Neural cell (in vitro differentiated cells): ENCODE data around the gene ARMH3. TPM values are rescaled to one million over a fixed set of nuclear protein-coding genes. Genes with fewer than 3 reads are reported as not detected.

Source experiments
- polyA plus RNA-seq: library from polyadenylated mRNA; depleted of rRNA; stranded (reverse); fragments of >200 nt; gene quantifications from 2 replicates; pipeline ENCODE4 v1.2.3, GENCODE V29; 2014
- small RNA-seq, 3 experiments: library from RNA; depleted of rRNA; stranded (forward); fragments of <200 nt; gene quantifications; one replicate each; pipeline ENCODE3, GENCODE V24; 2012

ARMH3 gene
- polyA plus RNA-seq, 1 donor from 2014 or later: 13.4 TPM

Small RNAs within 50 kb of the gene (small RNA-seq; reads per million reads assigned to genes)
- gene AL500527.1 (0 reads per million in 3 experiments), gene AL500527.2 (0 reads per million in 3 experiments), gene RF00017 (0 reads per million in 3 experiments), gene RF00019 (0 to 1.2 (median 0) reads per million in 3 experiments)

Other genes with a start within 250 kb of the ARMH3 start
- gene OGA, start 237.7 kb downstream of the ARMH3 start, polyA plus RNA-seq: 318 and 357 TPM in 2 replicates
- 8.9 and 10.0 TPM in 2 replicates for gene KCNIP2, start 212.4 kb downstream of the ARMH3 start, polyA plus RNA-seq
- 9.0 and 9.6 TPM in 2 replicates for gene HPS6, start 9.2 kb upstream of the ARMH3 start, polyA plus RNA-seq
- gene LDB1, start 64.2 kb upstream of the ARMH3 start, polyA plus RNA-seq: 107 and 112 TPM in 2 replicates
- gene PPRC1, start 76.9 kb upstream of the ARMH3 start, polyA plus RNA-seq: 3.8 and 6.0 TPM in 2 replicates
- 33.4 and 36.0 TPM in 2 replicates for gene NOLC1, start 96.2 kb upstream of the ARMH3 start, polyA plus RNA-seq
- not detected in 2 replicates for gene ELOVL3, start 170.1 kb upstream of the ARMH3 start, polyA plus RNA-seq
- not detected in 2 replicates for gene PITX3, start 185.3 kb upstream of the ARMH3 start, polyA plus RNA-seq
- 14.9 and 21.4 TPM in 2 replicates for gene GBF1, start 189.4 kb upstream of the ARMH3 start, polyA plus RNA-seq